H1 (cell line): ENCODE data around the gene ARHGAP10. TPM values are rescaled to one million over a fixed set of nuclear protein-coding genes. Genes with fewer than 3 reads are reported as not detected.
A peak's percentile ranks its signal among the peaks of the same experiment; 100 is the strongest.

Source experiments
- CTCF ChIA-PET: fragments of 300-600 bp; sonication (Branson Sonifier 250); formaldehyde crosslinking; loops from one replicate; lab custom pipeline; 2021; ENCODE audit not compliant: partially characterized antibody; lab: Charles Lee
- POLR2A ChIA-PET: fragments of 300-600 bp; sonication (Branson Sonifier 250); formaldehyde crosslinking; loops from one replicate; lab custom pipeline; 2021; ENCODE audit warnings: inconsistent platforms; ENCODE audit not compliant: partially characterized antibody; lab: Charles Lee
- DNase-seq, 2 experiments: peaks; one replicate each; pipeline versions ENCODE4 v3.0.0 to v3.0.0-alpha.2; 2010 to 2022; ENCODE audit warnings: low spot score in 2 of 2, low read depth in 1 of 2, mixed read lengths in 1 of 2
- FAIRE-seq: peaks from 2 replicates; lab custom pipeline; 2011; peaks lifted over from hg19 to GRCh38; lab: Jason Lieb, UNC
- H2AFZ ChIP-seq: 2 replicates; pipeline ENCODE4 v1.8.1; 2012; ENCODE audit warnings: low read length, inconsistent platforms
- H2AK5ac ChIP-seq: 2 replicates; pipeline ENCODE4 v1.6.1; 2013; ENCODE audit warnings: low read depth, low read length
- H2BK120ac ChIP-seq: replicated peaks from 2 replicates; pipeline ENCODE3; 2013; ENCODE audit warnings: low read depth, low read length, inconsistent platforms
- H2BK12ac ChIP-seq: 2 replicates; pipeline ENCODE4 v1.6.1; 2013; ENCODE audit warnings: low read depth, low read length
- H2BK15ac ChIP-seq: 2 replicates; pipeline ENCODE4 v1.6.1; 2013; ENCODE audit warnings: low read length
- H2BK20ac ChIP-seq: 2 replicates; pipeline ENCODE4 v1.6.1; 2013; ENCODE audit warnings: low read length
- H2BK5ac ChIP-seq: 2 replicates; pipeline ENCODE4 v1.6.1; 2013; ENCODE audit warnings: low read depth, low read length
- H3K14ac ChIP-seq: 2 replicates; pipeline ENCODE4 v1.6.1; 2013; ENCODE audit warnings: inconsistent platforms; ENCODE audit not compliant: insufficient read length
- H3K18ac ChIP-seq: 2 replicates; pipeline ENCODE4 v1.6.1; 2013; ENCODE audit warnings: low read length; ENCODE audit errors: extremely low read depth
- H3K23ac ChIP-seq: 2 replicates; pipeline ENCODE4 v1.6.1; 2013; ENCODE audit warnings: inconsistent platforms; ENCODE audit not compliant: insufficient read length
- H3K23me2 ChIP-seq: 2 replicates; pipeline ENCODE4 v1.6.1; 2013; ENCODE audit warnings: low read depth, low read length
- H3K27ac ChIP-seq: 2 replicates; pipeline ENCODE4 v1.6.1; 2011; ENCODE audit warnings: low read depth, low read length, inconsistent platforms
- H3K27me3 ChIP-seq, 4 experiments: replicated peaks in 1 of 4; 1 replicate in 1 of 4; 2 replicates in 3 of 4; pipeline versions ENCODE4 v1.6.1 to v1.8.1; 2011 to 2013; ENCODE audit warnings: low read length in 3 of 4, mild to moderate bottlenecking in 3 of 4, inconsistent platforms in 2 of 4, mixed read lengths in 2 of 4, moderate library complexity in 1 of 4; ENCODE audit not compliant: control insufficient read depth in 3 of 4, insufficient read depth in 3 of 4; ENCODE audit errors: extremely low read depth in 1 of 4
- H3K36me3 ChIP-seq, 4 experiments: 2 replicates each; pipeline versions ENCODE4 v1.6.1 to v1.8.1; 2011 to 2013; ENCODE audit warnings: mild to moderate bottlenecking in 4 of 4, low read length in 3 of 4, moderate library complexity in 2 of 4, control low read depth in 1 of 4, inconsistent platforms in 1 of 4; ENCODE audit not compliant: insufficient read depth in 4 of 4, control insufficient read depth in 2 of 4
- H3K4ac ChIP-seq: replicated peaks from 2 replicates; pipeline ENCODE3; 2013; ENCODE audit warnings: low read length, low read depth, mixed read lengths, inconsistent platforms; ENCODE audit not compliant: insufficient read length
- H3K4me1 ChIP-seq, 4 experiments: replicated peaks in 1 of 4; 1 replicate in 1 of 4; 2 replicates in 3 of 4; pipeline versions ENCODE4 v1.6.1 to v1.8.1; 2011 to 2013; ENCODE audit warnings: low read length in 3 of 4, inconsistent platforms in 2 of 4, mixed read lengths in 1 of 4; ENCODE audit not compliant: insufficient read depth in 4 of 4, control insufficient read depth in 3 of 4
- H3K4me2 ChIP-seq, 2 experiments: 2 replicates each; pipeline versions ENCODE4 v1.6.1 to v1.8.1; 2011 to 2013; ENCODE audit warnings: low read depth in 2 of 2, low read length in 2 of 2, control low read depth in 1 of 2, inconsistent platforms in 1 of 2, mild to moderate bottlenecking in 1 of 2; ENCODE audit not compliant: insufficient read depth in 1 of 2
- H3K4me3 ChIP-seq, 4 experiments: fragments of 200-600, 300-600 bp in 1 of 4; sonication (generic), shearing (Covaris generic), sonication (Bioruptor Twin) in 1 of 4; 2 replicates each; pipeline versions ENCODE4 v1.5.1 to v1.8.1; 2011 to 2016; ENCODE audit warnings: low read length in 4 of 4, low read depth in 3 of 4, control low read depth in 2 of 4, inconsistent platforms in 2 of 4, mild to moderate bottlenecking in 2 of 4, mixed read lengths in 1 of 4, moderate library complexity in 1 of 4; ENCODE audit not compliant: insufficient read depth in 2 of 4; ENCODE audit errors: extremely low read depth in 1 of 4
- H3K56ac ChIP-seq: replicated peaks from 2 replicates; pipeline ENCODE3; 2013; ENCODE audit warnings: low read depth, mild to moderate bottlenecking, mixed read lengths, low read length, inconsistent platforms; ENCODE audit not compliant: insufficient read length
- H3K79me1 ChIP-seq: 2 replicates; pipeline ENCODE4 v1.6.1; 2013; ENCODE audit warnings: low read depth, low read length, control low read depth
- H3K79me2 ChIP-seq, 2 experiments: 2 replicates each; pipeline versions ENCODE4 v1.6.1 to v1.8.1; 2012 to 2013; ENCODE audit warnings: low read length in 2 of 2, mild to moderate bottlenecking in 2 of 2, inconsistent platforms in 1 of 2; ENCODE audit not compliant: insufficient read depth in 2 of 2, control insufficient read depth in 1 of 2
- H3K9ac ChIP-seq, 4 experiments: replicated peaks in 1 of 4; 1 replicate in 1 of 4; 2 replicates in 3 of 4; pipeline versions ENCODE4 v1.6.1 to v1.8.1; 2011 to 2013; ENCODE audit warnings: low read depth in 3 of 4, low read length in 3 of 4, control low read depth in 2 of 4, mild to moderate bottlenecking in 2 of 4, moderate library complexity in 2 of 4, inconsistent platforms in 1 of 4; ENCODE audit errors: extremely low read depth in 1 of 4
- H3K9me3 ChIP-seq, 2 experiments: 2 replicates each; pipeline versions ENCODE4 v1.6.1 to v1.8.1; 2012 to 2013; ENCODE audit warnings: mild to moderate bottlenecking in 2 of 2, moderate library complexity in 2 of 2, control low read depth in 1 of 2, inconsistent platforms in 1 of 2, low read depth in 1 of 2, low read length in 1 of 2, mixed read lengths in 1 of 2; ENCODE audit not compliant: insufficient read depth in 2 of 2
- H4K20me1 ChIP-seq, 2 experiments: replicated peaks in 1 of 2; 2 replicates each; pipeline versions ENCODE3 to v1.8.1; 2011 to 2013; ENCODE audit warnings: inconsistent platforms in 2 of 2, low read length in 2 of 2, mild to moderate bottlenecking in 1 of 2; ENCODE audit not compliant: insufficient read depth in 2 of 2, control insufficient read depth in 1 of 2
- H4K5ac ChIP-seq: 2 replicates; pipeline ENCODE4 v1.6.1; 2013; ENCODE audit warnings: low read length, low read depth, mixed read lengths, inconsistent platforms; ENCODE audit not compliant: insufficient read length
- H4K8ac ChIP-seq: 2 replicates; pipeline ENCODE4 v1.8.0; 2013; ENCODE audit warnings: mild to moderate bottlenecking, moderate library complexity, low read length, inconsistent platforms; ENCODE audit not compliant: insufficient read depth; ENCODE audit errors: extremely low read depth
- H4K91ac ChIP-seq: replicated peaks from 2 replicates; pipeline ENCODE3; 2013; ENCODE audit warnings: low read length, mixed read lengths, inconsistent platforms; ENCODE audit not compliant: insufficient read length
- ATF3 ChIP-seq: IDR thresholded peaks from 2 replicates; pipeline ENCODE4 v1.6.1; 2011; ENCODE audit warnings: low read depth, mild to moderate bottlenecking, low read length; ENCODE audit not compliant: insufficient read depth
- BCL11A ChIP-seq, 2 experiments: IDR thresholded peaks; one replicate each; pipeline ENCODE4 v1.6.1; 2011; ENCODE audit warnings: low read depth in 2 of 2, low read length in 2 of 2, mild to moderate bottlenecking in 2 of 2
- CHD1 ChIP-seq: IDR thresholded peaks from 2 replicates; pipeline ENCODE4 v1.6.1; 2012; ENCODE audit warnings: low read depth, low read length, improper control_type of control experiment
- CREB1 ChIP-seq: IDR thresholded peaks from 2 replicates; pipeline ENCODE4 v1.6.1; 2012; ENCODE audit warnings: inconsistent platforms
- EP300 ChIP-seq, 2 experiments: IDR thresholded peaks; 1 replicate in 1 of 2; 2 replicates in 1 of 2; pipeline ENCODE4 v1.6.1; 2011 to 2012; ENCODE audit warnings: low read depth in 2 of 2, low read length in 2 of 2, mild to moderate bottlenecking in 2 of 2, borderline replicate concordance in 1 of 2, inconsistent platforms in 1 of 2, moderate library complexity in 1 of 2
- JUND ChIP-seq: IDR thresholded peaks from 2 replicates; pipeline ENCODE4 v1.6.1; 2011; ENCODE audit warnings: mild to moderate bottlenecking, improper control_type of control experiment, low read length
- NANOG ChIP-seq: IDR thresholded peaks from 2 replicates; pipeline ENCODE4 v1.6.1; 2011; ENCODE audit warnings: low read length, low read depth, mild to moderate bottlenecking, inconsistent platforms; ENCODE audit not compliant: insufficient read depth, poor library complexity, severe bottlenecking
- RFX5 ChIP-seq: IDR thresholded peaks from 2 replicates; pipeline ENCODE4 v1.6.1; 2011; ENCODE audit warnings: low read depth, low read length, improper control_type of control experiment, borderline replicate concordance
- RXRA ChIP-seq: IDR thresholded peaks from 2 replicates; pipeline ENCODE4 v1.6.1; 2011; ENCODE audit warnings: low read depth, mild to moderate bottlenecking, low read length, moderate library complexity; ENCODE audit not compliant: insufficient read depth
- SIN3A ChIP-seq, 2 experiments: IDR thresholded peaks in 1 of 2; conservative IDR thresholded peaks in 1 of 2; 2 replicates each; pipeline ENCODE4 v1.6.1; 2011 to 2012; ENCODE audit warnings: low read length in 2 of 2, improper control_type of control experiment in 1 of 2, low read depth in 1 of 2, mild to moderate bottlenecking in 1 of 2
- SUZ12 ChIP-seq: fragments of 200-600 bp; sonication (generic); IDR thresholded peaks from 2 replicates; pipeline ENCODE4 v1.6.1; 2012; ENCODE audit warnings: mild to moderate bottlenecking, inconsistent platforms, low read length, moderate library complexity, mixed read lengths
- TBP ChIP-seq: IDR thresholded peaks from 2 replicates; pipeline ENCODE4 v1.6.1; 2011; ENCODE audit warnings: low read depth, low read length, improper control_type of control experiment
- WGBS, 2 experiments: shearing (Covaris generic) in 1 of 2; methylation state at CpG; one replicate each; pipeline versions ENCODE4 v1.1.6 to v1.1.7; 2013 to 2015; ENCODE audit warnings: low lambda C conversion rate in 2 of 2, mixed read lengths in 2 of 2, inconsistent platforms in 1 of 2, low coverage in 1 of 2, missing lambda C conversion rate in 1 of 2; ENCODE audit not compliant: insufficient replicate concordance in 2 of 2, insufficient coverage in 1 of 2, insufficient read length in 1 of 2; ENCODE audit errors: extremely low coverage in 1 of 2, missing lambda C conversion rate in 1 of 2; 5-methylcytosine and 5-hydroxymethylcytosine counted together
- polyA plus RNA-seq, 7 experiments: library from polyadenylated mRNA; depleted of rRNA in 3 of 7; stranded (reverse) in 5 of 7; unstranded in 2 of 7; fragments of >200 nt in 5 of 7; fragments of 200-250 nt in 2 of 7; gene quantifications; 1 replicate in 5 of 7; 2 replicates in 1 of 7; 4 replicates in 1 of 7; pipeline versions ENCODE4 v1.2.1 to v1.2.3, GENCODE V29; 2011 to 2013; ENCODE audit warnings: missing spikeins in 2 of 7, mixed read lengths in 2 of 7
- total RNA-seq: library from RNA; stranded (reverse); fragmentation: NEBNext Ultra II Directional; extraction: Animal tissue kit (Norgen Biotek cat#: 25700); gene quantifications from 2 replicates; pipeline ENCODE4 v1.2.1, GENCODE V29; 2021
- TF ChIP-seq, protein P1 (sequence below): IDR thresholded peaks from 2 replicates; pipeline ENCODE4 v1.6.1; 2012; ENCODE audit warnings: inconsistent platforms

The ARHGAP10 gene
- total and polyA plus RNA-seq, 2 of the 8 experiments (the other 6 are each of a cell fraction or from before 2014, with no cell fraction given), result 3.7 to 6.1 TPM

DNA sequence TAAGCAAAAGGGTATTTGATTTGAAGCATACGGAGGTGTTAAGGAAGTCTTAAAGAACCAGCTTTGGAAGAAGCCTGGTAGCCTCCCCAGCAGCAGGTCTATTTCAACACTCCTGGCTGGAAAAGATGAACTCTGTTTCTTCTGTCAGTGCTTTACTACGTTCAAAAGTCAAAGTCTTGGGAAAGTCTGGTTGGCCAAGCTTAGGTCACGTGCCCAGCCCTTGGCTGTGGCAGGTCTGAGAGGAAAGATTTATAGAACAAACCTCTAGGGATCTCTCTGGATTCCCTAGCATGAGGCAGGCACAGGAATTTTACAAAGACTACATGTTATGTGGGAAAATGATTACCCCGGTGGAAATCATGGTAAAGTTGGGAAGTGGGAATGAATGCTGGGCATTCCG, 8.6 kb upstream of the ARHGAP10 start:
- no peak overlapping the region; the same call in 1 of the 2 replicates for H3K18ac ChIP-seq
- H3K9ac ChIP-seq, result no peak overlapping the region
- H3K4me1 ChIP-seq, result no peaks in the 10 kb centered on the region; a peak in 2 of 7 replicates
- no peaks in the 10 kb centered on the region for H3K9me3 ChIP-seq
- H2BK12ac ChIP-seq, result no peak overlapping the region
- no peak overlapping the region for H2BK120ac ChIP-seq
- H3K27me3 ChIP-seq, result 0 out of 7 replicates have a peak, but pooled peaks cover 0 to 4% (median 0%) of the 10 kb centered on the region in 4 experiments
- no peak overlapping the region for H4K91ac ChIP-seq
- H2AFZ ChIP-seq, result peak overlapping the region; percentile 10; the same call in 1 of the 2 replicates
- no peak overlapping the region for H2BK15ac ChIP-seq
- ChIA-PET POLR2A (interaction anchor here (1.2 kb wide), 1 partner anchor 9 kb away, joined by 3 read pairs; the partner anchor contains the start of gene ARHGAP10), CTCF (interaction anchor here (1.2 to 4.1 kb wide), 3 partner anchors 14 to 143 kb away, joined by 3 to 24 read pairs (median 11); no protein-coding TSS in a partner anchor)
- no peak overlapping the region for H2BK5ac ChIP-seq
- FAIRE-seq, result no peak
- no peak overlapping the region for H3K4ac ChIP-seq
- H3K23me2 ChIP-seq, result no peaks in the 10 kb centered on the region
- no peak overlapping the region for H2BK20ac ChIP-seq
- no peak overlapping the region for H3K4me2 ChIP-seq
- H2AK5ac ChIP-seq, result no peak overlapping the region
- 89% methylated on average over 5 of the region's 5 CpGs; no CpG with 5 or more reads in 1 of the 2 experiments for WGBS, 2 experiments
- no peaks in the 10 kb centered on the region for H4K20me1 ChIP-seq
- no peaks in the 10 kb centered on the region for H3K79me1 ChIP-seq
- H3K27ac ChIP-seq, result no peak overlapping the region
- H3K23ac ChIP-seq, result no peak overlapping the region
- no peak overlapping the region for H3K56ac ChIP-seq
- no peaks in the 10 kb centered on the region for H3K36me3 ChIP-seq
- no peak overlapping the region for H4K8ac ChIP-seq
- H4K5ac ChIP-seq, result no peak overlapping the region
- no peak overlapping the region for H3K14ac ChIP-seq
- no peak overlapping the region for H3K4me3 ChIP-seq
- peak in 1 of 2 experiments; percentile 32 for DNase-seq
- H3K79me2 ChIP-seq, result no peaks in the 10 kb centered on the region
- no peak for TF ChIP-seq RXRA
- TF ChIP-seq EP300 (IDR thresholded peaks at IDR 0.05; ENCODE audit: borderline replicate concordance in 1 of 2, low read depth in 2 of 2, low read length in 2 of 2), result no peak
- no peak for TF ChIP-seq TBP
- TF ChIP-seq, protein P1, sequence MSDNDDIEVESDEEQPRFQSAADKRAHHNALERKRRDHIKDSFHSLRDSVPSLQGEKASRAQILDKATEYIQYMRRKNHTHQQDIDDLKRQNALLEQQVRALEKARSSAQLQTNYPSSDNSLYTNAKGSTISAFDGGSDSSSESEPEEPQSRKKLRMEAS, result no peak
- no peak for TF ChIP-seq ATF3
- TF ChIP-seq NANOG, result no peak
- no peak for TF ChIP-seq BCL11A (IDR thresholded peaks at IDR 0.05; ENCODE audit: low read depth in 2 of 2, low read length in 2 of 2)
- TF ChIP-seq CHD1, result no peak
- TF ChIP-seq JUND, result no peak
- TF ChIP-seq SIN3A (conservative IDR thresholded peaks at IDR 0.05 in 1 of 2, IDR thresholded peaks at IDR 0.05 in 1 of 2; ENCODE audit: low read depth in 1 of 2, low read length in 2 of 2), result no peak
- TF ChIP-seq CREB1, result no peak
- no peak for TF ChIP-seq SUZ12
- no peak for TF ChIP-seq RFX5
